ENCODE results near the gene SYNGR2. TPM values are rescaled to one million over a fixed set of nuclear protein-coding genes. Genes with fewer than 3 reads are reported as not detected.

Gene SYNGR2
- total and polyA plus RNA-seq, 2 donors (not counting 3 experiments of a cell fraction or from before 2014, with no cell fraction given): 65.9 to 281 TPM

GRCh38 chr17:78133971-78134898, 34.1 kb upstream of the SYNGR2 start:
- Histone ChIP-seq H3K27ac (ENCODE audit: insufficient read depth, low read depth, low read length) (no peak overlapping the region), H3K4me2 (ENCODE audit: insufficient read depth, low read length) (no peak overlapping the region), H3K9me1 (replicated peaks; ENCODE audit: control insufficient read depth, extremely low read depth, insufficient read depth, low read length) (no peaks in the 10 kb centered on the region), H3K9me3 (replicated peaks; ENCODE audit: control insufficient read depth, insufficient read depth, low read length) (no peaks in the 10 kb centered on the region), H3K79me2 (ENCODE audit: control insufficient read depth, insufficient read depth, low read length) (no peaks in the 10 kb centered on the region), H3K4me1 (ENCODE audit: control insufficient read depth, extremely low read depth, insufficient read depth, low read length) (peaks cover 11% of the 10 kb centered on the region), H4K20me1 (replicated peaks; ENCODE audit: control insufficient read depth, extremely low read depth, insufficient read depth, low read length) (no peaks in the 10 kb centered on the region), H2AFZ (ENCODE audit: low read depth, low read length) (no peak overlapping the region), H3K27me3 (ENCODE audit: control insufficient read depth in 2 of 2, insufficient read depth in 2 of 2, low read length in 2 of 2) (no peaks in the 10 kb centered on the region), H3K36me3 (ENCODE audit: control insufficient read depth in 2 of 2, extremely low read depth in 1 of 2, insufficient read depth in 2 of 2, low read length in 2 of 2) (no peaks in the 10 kb centered on the region), H3K9ac (replicated peaks; ENCODE audit: extremely low read depth, insufficient read depth, low read length) (no peak overlapping the region), H3K4me3 (replicated peaks in 1 of 3; ENCODE audit: insufficient read depth in 1 of 3, low read depth in 1 of 3, low read length in 3 of 3) (no peak overlapping the region)
- POLR2A ChIA-PET: no interaction called here
- no peak for TF ChIP-seq GATA2 (IDR thresholded peaks at IDR 0.05; ENCODE audit: insufficient read depth, insufficient read length, low read depth, low read length)
- peak; percentile 53 to 76 for TF ChIP-seq CTCF (IDR thresholded peaks at IDR 0.05; ENCODE audit: extremely low read depth in 1 of 2, insufficient read depth in 1 of 2, low read depth in 1 of 2, low read length in 2 of 2)
- DNase-seq (ENCODE audit: low read depth, low spot score): peak; percentile 52
- no TSS peak for BruUV-seq (replicated peaks)
- intact Hi-C loops (cut with micrococcal nuclease): loop anchor here (1.0 to 5.0 kb wide), 2 partner anchors 22 to 33 kb away; partner anchors contain the start of gene SYNGR2
- peak; percentile 80 for FAIRE-seq
- CTCF ChIA-PET: interaction anchor here (1.1 to 3.1 kb wide), 12 partner anchors 8 to 117 kb away, joined by 3 to 18 read pairs (median 7); no protein-coding TSS in a partner anchor
- dilution Hi-C loops (cut with MboI; ENCODE audit: extremely low pct_ligation_motif_present, low sequenced_read_pairs): no loop called here

- TF ChIP-seq POLR2A (IDR thresholded peaks at IDR 0.05; ENCODE audit: low read depth, low read length): no peak
- no peak for TF ChIP-seq POLR2AphosphoS5 (IDR thresholded peaks at IDR 0.05; ENCODE audit: insufficient read depth, low read depth, low read length)
- TF ChIP-seq CTCF (IDR thresholded peaks at IDR 0.05; ENCODE audit: extremely low read depth in 1 of 2, insufficient read depth in 1 of 2, low read depth in 1 of 2, low read length in 2 of 2): no peak
- TF ChIP-seq GATA2 (IDR thresholded peaks at IDR 0.05; ENCODE audit: insufficient read depth, insufficient read length, low read depth, low read length): no peak
- no peak for TF ChIP-seq MAX (IDR thresholded peaks at IDR 0.05; ENCODE audit: insufficient read depth, insufficient read length)
- no peak for TF ChIP-seq JUN (IDR thresholded peaks at IDR 0.05; ENCODE audit: borderline replicate concordance, insufficient read depth, insufficient read length, low read depth)
- TF ChIP-seq EZH2 (IDR thresholded peaks at IDR 0.05; ENCODE audit: borderline replicate concordance, low read depth, low read length, severe bottlenecking): no peak
- TF ChIP-seq FOS (IDR thresholded peaks at IDR 0.05; ENCODE audit: borderline replicate concordance, insufficient read depth, low read length): no peak
- no peak for TF ChIP-seq MYC (IDR thresholded peaks at IDR 0.05; ENCODE audit: low read depth, low read length)
- Histone ChIP-seq H3K36me3 (ENCODE audit: control insufficient read depth in 2 of 2, extremely low read depth in 1 of 2, insufficient read depth in 2 of 2, low read length in 2 of 2) (no peaks in the 10 kb centered on the region), H3K4me3 (replicated peaks in 1 of 3; ENCODE audit: insufficient read depth in 1 of 3, low read depth in 1 of 3, low read length in 3 of 3) (no peak overlapping the region), H3K9ac (replicated peaks; ENCODE audit: extremely low read depth, insufficient read depth, low read length) (no peak overlapping the region), H3K79me2 (ENCODE audit: control insufficient read depth, insufficient read depth, low read length) (no peaks in the 10 kb centered on the region), H4K20me1 (replicated peaks; ENCODE audit: control insufficient read depth, extremely low read depth, insufficient read depth, low read length) (no peaks in the 10 kb centered on the region), H3K27ac (ENCODE audit: insufficient read depth, low read depth, low read length) (no peak overlapping the region), H3K27me3 (ENCODE audit: control insufficient read depth in 2 of 2, insufficient read depth in 2 of 2, low read length in 2 of 2) (no peaks in the 10 kb centered on the region), H3K4me1 (ENCODE audit: control insufficient read depth, extremely low read depth, insufficient read depth, low read length) (peaks cover 10% of the 10 kb centered on the region), H2AFZ (ENCODE audit: low read depth, low read length) (no peak overlapping the region), H3K4me2 (ENCODE audit: insufficient read depth, low read length) (no peak overlapping the region), H3K9me3 (replicated peaks; ENCODE audit: control insufficient read depth, insufficient read depth, low read length) (no peaks in the 10 kb centered on the region), H3K9me1 (replicated peaks; ENCODE audit: control insufficient read depth, extremely low read depth, insufficient read depth, low read length) (no peaks in the 10 kb centered on the region)
- ChIA-PET POLR2A (no interaction called here), CTCF (interaction anchor here (1.1 to 3.1 kb wide), 13 partner anchors 8 to 116 kb away, joined by 3 to 18 read pairs (median 6); partner anchors contain the start of genes AFMID and TK1)
- no peak for FAIRE-seq
- BruUV-seq (replicated peaks): no TSS peak
- intact Hi-C loops (cut with micrococcal nuclease) (loop anchor here (1.0 to 5.0 kb wide), 2 partner anchors 23 to 32 kb away; partner anchors contain the start of gene SYNGR2), dilution Hi-C loops (cut with MboI; ENCODE audit: extremely low pct_ligation_motif_present, low sequenced_read_pairs) (no loop called here)
- DNase-seq (ENCODE audit: low read depth, low spot score): no peak
Observed at GRCh38 chr17:78134899-78135385, 33.4 kb upstream of the SYNGR2 start.

All from endothelial cell of umbilical vein (primary cell).